C4-2B (cell line): ENCODE measurements around the gene DLGAP1.

Source experiments
- ZFX ChIP-seq: fragments of 450-650 bp; IDR thresholded peaks from 2 replicates; pipeline ENCODE4 v1.6.1; 2017
- TF ChIP-seq, protein P1 (sequence below): fragments of 450-650 bp; conservative IDR thresholded peaks from 2 replicates; pipeline ENCODE4 v1.5.1; 2017; ENCODE audit warnings: mild to moderate bottlenecking

DNA sequence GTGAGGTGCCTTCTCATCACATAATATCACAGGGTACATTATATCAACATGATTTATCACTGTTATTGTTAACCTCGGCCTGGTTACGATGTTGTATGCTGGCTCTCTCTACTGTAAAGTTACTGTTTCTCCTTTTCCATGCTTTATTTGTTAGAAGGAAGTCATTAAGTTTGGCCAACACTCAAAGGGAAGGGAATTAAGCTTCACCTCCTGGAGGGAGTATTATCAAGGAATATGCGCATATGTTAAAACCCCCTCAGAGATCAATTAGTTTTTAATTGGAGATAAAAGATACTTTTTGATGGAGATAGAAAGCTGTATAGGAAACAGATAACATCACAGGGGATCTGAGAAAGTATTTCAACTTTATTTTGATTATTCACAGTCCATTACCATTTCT, 221.6 kb downstream of the DLGAP1 start:
- TF ChIP-seq, protein P1, sequence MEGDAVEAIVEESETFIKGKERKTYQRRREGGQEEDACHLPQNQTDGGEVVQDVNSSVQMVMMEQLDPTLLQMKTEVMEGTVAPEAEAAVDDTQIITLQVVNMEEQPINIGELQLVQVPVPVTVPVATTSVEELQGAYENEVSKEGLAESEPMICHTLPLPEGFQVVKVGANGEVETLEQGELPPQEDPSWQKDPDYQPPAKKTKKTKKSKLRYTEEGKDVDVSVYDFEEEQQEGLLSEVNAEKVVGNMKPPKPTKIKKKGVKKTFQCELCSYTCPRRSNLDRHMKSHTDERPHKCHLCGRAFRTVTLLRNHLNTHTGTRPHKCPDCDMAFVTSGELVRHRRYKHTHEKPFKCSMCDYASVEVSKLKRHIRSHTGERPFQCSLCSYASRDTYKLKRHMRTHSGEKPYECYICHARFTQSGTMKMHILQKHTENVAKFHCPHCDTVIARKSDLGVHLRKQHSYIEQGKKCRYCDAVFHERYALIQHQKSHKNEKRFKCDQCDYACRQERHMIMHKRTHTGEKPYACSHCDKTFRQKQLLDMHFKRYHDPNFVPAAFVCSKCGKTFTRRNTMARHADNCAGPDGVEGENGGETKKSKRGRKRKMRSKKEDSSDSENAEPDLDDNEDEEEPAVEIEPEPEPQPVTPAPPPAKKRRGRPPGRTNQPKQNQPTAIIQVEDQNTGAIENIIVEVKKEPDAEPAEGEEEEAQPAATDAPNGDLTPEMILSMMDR: no peak
- no peak for TF ChIP-seq ZFX
